Measurements from ENCODE around the gene STK32C.

GRCh38 chr10:132322586-132323048 is 14.9 kb upstream of the STK32C start:
- TF ChIP-seq EZH2 (IDR thresholded peaks at IDR 0.05; ENCODE audit: borderline replicate concordance, insufficient read depth, low read depth, low read length, poor library complexity, severe bottlenecking) (no peak), CTCF (IDR thresholded peaks at IDR 0.05) (no peak)

All from B cell (primary cell).